ENCODE data around the gene PPIG.

DNA sequence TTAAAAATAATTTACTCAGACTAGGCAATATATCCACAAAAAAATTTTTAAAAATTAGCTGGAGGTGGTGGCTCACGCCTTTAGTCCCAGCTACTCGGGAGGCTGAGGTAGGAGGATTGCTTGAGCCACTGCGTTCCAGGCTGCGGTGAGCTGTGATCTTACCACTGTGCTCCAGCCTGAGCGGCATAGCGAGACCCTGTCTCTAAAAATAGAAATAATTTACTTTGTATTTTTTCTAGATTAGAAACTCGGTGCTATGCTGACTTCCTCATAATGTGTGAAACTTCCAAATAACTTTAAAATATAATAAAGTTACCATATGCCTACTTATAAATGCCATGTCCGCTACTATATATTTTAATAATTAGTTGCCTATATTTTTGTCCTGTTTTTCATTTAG lies 6.7 kb downstream of the PPIG start:
- TF ChIP-seq ZNF274 (IDR thresholded peaks at IDR 0.05; ENCODE audit: low read depth, low read length) = no peak
- no peak for TF ChIP-seq SUZ12 (IDR thresholded peaks at IDR 0.05; ENCODE audit: extremely low read depth, insufficient read depth, insufficient read length)
- TF ChIP-seq YY1 (IDR thresholded peaks at IDR 0.05; ENCODE audit: insufficient read depth, insufficient read length) = no peak

All from NT2/D1 (cell line).